Gastroesophageal sphincter (tissue), 3 donors: ENCODE measurements around the gene MYLK.

Source experiments
- POLR2A ChIP-seq, 2 donors: fragments of 450-650 bp; IDR thresholded peaks; one replicate each; pipeline ENCODE4 v1.6.1; 2017; ENCODE audit warnings: antibody characterized with exemption in 2 of 2, mild to moderate bottlenecking in 2 of 2, moderate library complexity in 1 of 2
- TF ChIP-seq, protein P1 (sequence below), 4 experiments: fragments of 200-600 bp in 2 of 4; fragments of 450-650 bp in 2 of 4; sonication (generic) in 1 of 4; IDR thresholded peaks; one replicate each; pipeline ENCODE4 v1.5.1; 2017 to 2019; ENCODE audit warnings: antibody characterized with exemption in 4 of 4, mild to moderate bottlenecking in 2 of 4, moderate library complexity in 2 of 4

DNA sequence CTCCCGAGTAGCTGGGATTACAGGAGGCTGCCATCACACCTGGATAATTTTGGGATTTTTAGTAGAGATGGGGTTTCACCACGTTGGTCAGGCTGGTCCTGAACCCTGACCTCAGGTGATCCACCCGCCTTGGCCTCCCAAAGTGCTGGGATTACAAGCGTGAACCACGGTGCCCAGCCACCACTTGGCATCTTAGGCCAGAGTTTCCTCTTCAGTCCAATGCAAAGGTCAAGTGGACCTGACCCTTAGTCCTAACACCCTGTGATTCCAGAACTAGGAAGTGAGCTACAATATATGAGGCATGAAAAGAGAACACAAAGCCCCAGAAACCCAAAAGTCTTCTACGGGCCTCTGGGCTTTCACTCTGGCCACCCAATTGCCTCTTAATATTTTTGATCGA, 5.3 kb downstream of the MYLK start:
- TF ChIP-seq, protein P1, sequence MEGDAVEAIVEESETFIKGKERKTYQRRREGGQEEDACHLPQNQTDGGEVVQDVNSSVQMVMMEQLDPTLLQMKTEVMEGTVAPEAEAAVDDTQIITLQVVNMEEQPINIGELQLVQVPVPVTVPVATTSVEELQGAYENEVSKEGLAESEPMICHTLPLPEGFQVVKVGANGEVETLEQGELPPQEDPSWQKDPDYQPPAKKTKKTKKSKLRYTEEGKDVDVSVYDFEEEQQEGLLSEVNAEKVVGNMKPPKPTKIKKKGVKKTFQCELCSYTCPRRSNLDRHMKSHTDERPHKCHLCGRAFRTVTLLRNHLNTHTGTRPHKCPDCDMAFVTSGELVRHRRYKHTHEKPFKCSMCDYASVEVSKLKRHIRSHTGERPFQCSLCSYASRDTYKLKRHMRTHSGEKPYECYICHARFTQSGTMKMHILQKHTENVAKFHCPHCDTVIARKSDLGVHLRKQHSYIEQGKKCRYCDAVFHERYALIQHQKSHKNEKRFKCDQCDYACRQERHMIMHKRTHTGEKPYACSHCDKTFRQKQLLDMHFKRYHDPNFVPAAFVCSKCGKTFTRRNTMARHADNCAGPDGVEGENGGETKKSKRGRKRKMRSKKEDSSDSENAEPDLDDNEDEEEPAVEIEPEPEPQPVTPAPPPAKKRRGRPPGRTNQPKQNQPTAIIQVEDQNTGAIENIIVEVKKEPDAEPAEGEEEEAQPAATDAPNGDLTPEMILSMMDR (IDR thresholded peaks at IDR 0.05) = no peak
- no peak for TF ChIP-seq POLR2A (IDR thresholded peaks at IDR 0.05)
